ENCODE measurements around the gene ABL2.

DNA sequence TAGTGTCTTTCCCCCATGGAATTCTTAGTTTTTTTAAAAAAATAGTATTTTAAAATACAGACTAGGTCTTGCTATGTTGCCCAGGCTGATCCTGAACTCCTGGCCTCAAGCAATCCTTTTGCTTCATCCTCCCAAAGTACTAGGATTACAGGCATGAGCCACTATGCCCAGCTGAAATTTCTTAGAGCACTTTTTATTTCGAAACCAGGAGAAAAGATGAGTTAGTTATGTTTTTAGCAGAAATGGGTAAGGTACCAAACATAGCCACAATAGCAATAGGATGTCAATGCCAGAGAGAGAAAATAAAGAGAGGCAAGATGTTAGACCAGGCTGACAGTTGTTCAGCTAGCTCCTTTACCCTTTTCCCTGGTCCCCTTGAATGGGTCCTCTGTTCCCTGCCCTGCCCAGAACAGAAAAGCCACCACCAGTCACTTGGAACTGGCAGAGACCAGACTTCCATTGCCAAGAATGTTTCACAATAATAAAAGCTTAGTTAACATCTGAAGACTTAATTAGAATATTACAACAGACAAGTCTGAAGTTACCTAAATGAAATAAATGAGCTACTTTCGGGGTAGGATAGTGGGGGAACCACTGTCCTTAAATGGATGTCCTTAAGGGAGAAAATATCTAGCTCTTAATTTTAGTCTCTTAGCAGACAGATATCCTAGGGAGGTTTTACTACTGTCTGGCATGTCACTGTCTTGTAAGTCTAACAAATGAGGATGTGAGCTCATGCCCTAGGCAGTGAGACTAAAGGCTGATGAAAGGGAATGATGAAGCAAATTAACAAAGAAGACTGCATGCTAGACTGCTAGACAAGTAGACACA is 54.3 kb downstream of the ABL2 start:
- TF ChIP-seq POLR2A (IDR thresholded peaks at IDR 0.05; ENCODE audit: low read depth, low read length), result no peak
- TF ChIP-seq TAF1 (IDR thresholded peaks at IDR 0.05; ENCODE audit: borderline replicate concordance, low read depth, low read length), result no peak
- TF ChIP-seq POLR2AphosphoS5 (IDR thresholded peaks at IDR 0.05; ENCODE audit: low read depth, low read length), result no peak
